ENCODE measurements around the gene ATP2B2. TPM values are rescaled to one million over a fixed set of nuclear protein-coding genes. Genes with fewer than 3 reads are reported as not detected.

The ATP2B2 gene
- total and polyA plus RNA-seq, 9 of the 15 experiments (the other 6 are each of a cell fraction or from before 2014, with no cell fraction given), result 0.06 TPM; not detected in 8

- FAIRE-seq (no peak), ATAC-seq (no peak), DNase-seq (ENCODE audit: extremely low read depth in 1 of 4, low spot score in 3 of 4) (no peak)
- Histone ChIP-seq H3K9me3 (replicated peaks; ENCODE audit: control insufficient read depth, insufficient read depth, low read depth, low read length) (no peaks in the 10 kb centered on the region), H3K36me3 (ENCODE audit: control insufficient read depth, insufficient read depth, low read length) (no peaks in the 10 kb centered on the region), H3K79me2 (ENCODE audit: control insufficient read depth, insufficient read depth, low read length) (no peaks in the 10 kb centered on the region), H3K4me2 (ENCODE audit: insufficient read depth, low read length) (no peak overlapping the region), H3K4me3 (no peak overlapping the region), H4K20me1 (replicated peaks; ENCODE audit: control insufficient read depth, insufficient read depth, low read length) (peaks cover 11% of the 10 kb centered on the region), H3K4me1 (replicated peaks in 1 of 2; ENCODE audit: control insufficient read depth in 2 of 2, insufficient read depth in 2 of 2, low read length in 2 of 2) (no peaks in the 10 kb centered on the region), H3K9ac (ENCODE audit: insufficient read depth in 1 of 2, low read depth in 2 of 2, low read length in 2 of 2) (no peak overlapping the region), H3K27me3 (ENCODE audit: control insufficient read depth in 2 of 2, insufficient read depth in 2 of 2, low read length in 2 of 2) (peaks cover 39 to 73% of the 10 kb centered on the region in 2 experiments), H3K9me1 (ENCODE audit: control insufficient read depth, insufficient read depth, low read length) (no peaks in the 10 kb centered on the region), H3K27ac (ENCODE audit: extremely low read depth, low read depth, low read length) (no peak overlapping the region), H2AFZ (ENCODE audit: low read depth, low read length) (no peak overlapping the region)
- TF ChIP-seq ZNF274 (IDR thresholded peaks at IDR 0.05; ENCODE audit: borderline replicate concordance, low read depth, low read length) (no peak), ATF1 (CRISPR knock-in tag; IDR thresholded peaks at IDR 0.05) (no peak), ATF1 (tag; IDR thresholded peaks at IDR 0.05) (no peak), HDAC8 (tag; IDR thresholded peaks at IDR 0.05) (no peak), ZKSCAN3 (CRISPR knock-in tag; IDR thresholded peaks at IDR 0.05) (no peak), NCOA6 (IDR thresholded peaks at IDR 0.05) (no peak), NCOA1 (IDR thresholded peaks at IDR 0.05; ENCODE audit: low read depth) (no peak), TAF15 (IDR thresholded peaks at IDR 0.05; ENCODE audit: low read depth, low read length) (no peak), ZNF277 (CRISPR knock-in tag; IDR thresholded peaks at IDR 0.05; ENCODE audit: borderline replicate concordance) (no peak), ZFP1 (CRISPR knock-in tag; IDR thresholded peaks at IDR 0.05) (no peak), ZNF197 (CRISPR knock-in tag; IDR thresholded peaks at IDR 0.05; ENCODE audit: low read depth) (no peak), E2F5 (CRISPR knock-in tag; IDR thresholded peaks at IDR 0.05) (no peak), E2F1 (CRISPR knock-in tag; IDR thresholded peaks at IDR 0.05) (no peak), ZNF644 (tag; IDR thresholded peaks at IDR 0.05; ENCODE audit: low read depth) (no peak), IRF9 (tag; IDR thresholded peaks at IDR 0.05) (no peak), FOXM1 (IDR thresholded peaks at IDR 0.05; ENCODE audit: low read depth) (no peak), FOXM1 (CRISPR knock-in tag; IDR thresholded peaks at IDR 0.05; ENCODE audit: low read depth) (no peak), ZNF146 (CRISPR knock-in tag; IDR thresholded peaks at IDR 0.05; ENCODE audit: unreplicated experiment) (no peak)
- ChIA-PET CTCF (ENCODE audit: low intra/inter-chr PET ratio) (no interaction called here), POLR2A (interaction anchor here (0.7 kb wide), 1 partner anchor 13 kb away, joined by 3 read pairs; no protein-coding TSS in a partner anchor)
- intact Hi-C loops (cut with micrococcal nuclease), result no loop called here
- in situ Hi-C loops (cut with MboI), result no loop called here
- WGBS (ENCODE audit: insufficient coverage, low coverage, missing lambda C conversion rate), result 2% methylated on average over 12 of the region's 18 CpGs
- BruUV-seq (replicated peaks), result no TSS peak
Observed at GRCh38 chr3:10449436-10449835, 56.0 kb downstream of the ATP2B2 start.
